UCSD-AML1 (cell line): Measurements from ENCODE around the gene ZNF132.
"Not testable (repeated sequence)": the region's sequence is repeated elsewhere in the genome, so short reads cannot be mapped to it uniquely, and the experiment has no call there.

Experiments
- DNase-seq: peaks from one replicate; lab custom pipeline; 2025; ENCODE audit not compliant: unreplicated experiment; lab: John Stamatoyannopoulos, UW

ZNF132 gene

GRCh38 chr19:58468216-58468839 is 28.4 kb upstream of the ZNF132 start:
- DNase-seq = no peak

- peak; percentile 96 for DNase-seq
Measured at GRCh38 chr19:58466760-58467589, 27.0 kb upstream of the ZNF132 start, which contains the start of gene ZNF324. TSS of gene ZNF324 (plus strand) at chr19:58467080. CDS start at chr19:58469186, 2,106 bp downstream.

GRCh38 chr19:58466089-58466759 is 26.3 kb upstream of the ZNF132 start:
- no peak for DNase-seq

- DNase-seq = no peak
Measured at GRCh38 chr19:58460039-58460438, 20.1 kb upstream of the ZNF132 start.

GRCh38 chr19:58456111-58456510 is 16.2 kb upstream of the ZNF132 start:
- no peak for DNase-seq

GRCh38 chr19:58455306-58455705 is 15.4 kb upstream of the ZNF132 start:
- DNase-seq = no peak

GRCh38 chr19:58453743-58454142 is 13.8 kb upstream of the ZNF132 start:
- no peak for DNase-seq

GRCh38 chr19:58451358-58452101 is 11.6 kb upstream of the ZNF132 start, which contains the start of gene ZNF324B:
TSS of gene ZNF324B (plus strand) at chr19:58451622. CDS start at chr19:58453702, 2,080 bp downstream.
- peak; percentile 96 for DNase-seq

GRCh38 chr19:58450856-58451357 is 11.0 kb upstream of the ZNF132 start:
- no peak for DNase-seq

GRCh38 chr19:58449980-58450379 is 10.0 kb upstream of the ZNF132 start:
- DNase-seq = not testable (repeated sequence)

GRCh38 chr19:58448860-58449259 is 8.9 kb upstream of the ZNF132 start:
- DNase-seq = not testable (repeated sequence)

- not testable (repeated sequence) for DNase-seq
Measured at GRCh38 chr19:58442986-58443385, 3.0 kb upstream of the ZNF132 start.

- no peak for DNase-seq
Measured at GRCh38 chr19:58440556-58440955, 603 bp upstream of the ZNF132 start.

- DNase-seq = no peak
Measured at GRCh38 chr19:58434217-58434616, 5.7 kb downstream of the ZNF132 start.

GRCh38 chr19:58429745-58430144 is 10.2 kb downstream of the ZNF132 start:
- no peak for DNase-seq

- no peak for DNase-seq
Measured at GRCh38 chr19:58428617-58429016, 11.3 kb downstream of the ZNF132 start.

GRCh38 chr19:58417071-58417470 is 22.9 kb downstream of the ZNF132 start:
- DNase-seq = no peak

GRCh38 chr19:58416604-58417003 is 23.3 kb downstream of the ZNF132 start:
- no peak for DNase-seq

- DNase-seq = peak; percentile 46
Measured at GRCh38 chr19:58409010-58409790, 30.8 kb downstream of the ZNF132 start.
